ENCODE measurements around the gene SLC27A2. TPM values are rescaled to one million over a fixed set of nuclear protein-coding genes. Genes with fewer than 3 reads are reported as not detected.
"Not testable (repeated sequence)": the region's sequence is repeated elsewhere in the genome, so short reads cannot be mapped to it uniquely, and the experiment has no call there.

Gene SLC27A2
- total and polyA plus RNA-seq, 2 donors (not counting 1 experiment from before 2014, with no cell fraction given): 0.49 to 0.66 TPM

DNA sequence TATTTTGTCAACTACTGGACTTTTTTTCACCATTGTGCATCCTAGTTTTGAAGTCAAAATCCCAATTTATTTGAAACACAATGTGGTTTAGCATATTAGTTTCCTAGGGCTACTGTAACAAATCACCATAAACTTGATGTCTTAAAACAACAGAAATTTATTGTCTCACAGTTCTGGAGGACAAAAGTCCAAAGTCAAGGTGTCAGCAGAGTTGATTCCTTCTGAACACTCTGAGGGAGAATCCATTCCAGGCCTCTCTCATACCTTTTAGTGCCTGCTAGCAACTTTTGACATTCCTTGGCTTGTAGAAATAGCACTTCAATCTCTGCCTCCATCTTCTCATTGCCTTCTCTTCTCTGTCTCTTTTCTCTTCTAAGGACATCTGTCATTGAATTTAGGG is 14.9 kb upstream of the SLC27A2 start:
- H3K9me3 ChIP-seq (ENCODE audit: control insufficient read depth, insufficient read depth, low read depth, low read length): no peaks in the 10 kb centered on the region
- no peak overlapping the region for H3K4me2 ChIP-seq (ENCODE audit: extremely low read depth, insufficient read depth, low read length)
- no peaks in the 10 kb centered on the region for H3K27me3 ChIP-seq (ENCODE audit: control insufficient read depth, insufficient read depth, low read length)

DNA sequence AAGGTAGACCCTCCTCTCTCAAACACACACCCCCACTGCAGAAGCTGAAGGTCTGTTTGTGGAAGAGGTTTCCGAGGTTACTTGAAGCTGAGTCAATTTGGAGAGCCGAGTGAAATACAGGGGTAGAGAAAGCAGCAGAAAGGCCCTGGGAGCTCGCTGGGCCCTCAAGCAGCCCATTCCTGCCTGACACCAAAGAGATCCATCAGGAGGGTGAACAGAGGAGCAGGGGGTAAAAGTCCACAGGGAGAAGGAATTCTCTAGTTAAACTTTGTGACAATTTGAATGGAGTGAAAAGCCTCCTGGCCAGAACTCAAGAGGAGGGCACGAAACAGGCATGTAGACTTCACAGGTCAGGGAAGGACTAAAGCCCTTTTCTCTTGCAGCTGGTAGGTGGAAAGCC is 13.6 kb upstream of the SLC27A2 start:
- H3K79me2 ChIP-seq (ENCODE audit: control insufficient read depth, insufficient read depth, low read length): no peaks in the 10 kb centered on the region
- H3K27me3 ChIP-seq (ENCODE audit: control insufficient read depth, insufficient read depth, low read length): no peaks in the 10 kb centered on the region
- TF ChIP-seq, protein P1, sequence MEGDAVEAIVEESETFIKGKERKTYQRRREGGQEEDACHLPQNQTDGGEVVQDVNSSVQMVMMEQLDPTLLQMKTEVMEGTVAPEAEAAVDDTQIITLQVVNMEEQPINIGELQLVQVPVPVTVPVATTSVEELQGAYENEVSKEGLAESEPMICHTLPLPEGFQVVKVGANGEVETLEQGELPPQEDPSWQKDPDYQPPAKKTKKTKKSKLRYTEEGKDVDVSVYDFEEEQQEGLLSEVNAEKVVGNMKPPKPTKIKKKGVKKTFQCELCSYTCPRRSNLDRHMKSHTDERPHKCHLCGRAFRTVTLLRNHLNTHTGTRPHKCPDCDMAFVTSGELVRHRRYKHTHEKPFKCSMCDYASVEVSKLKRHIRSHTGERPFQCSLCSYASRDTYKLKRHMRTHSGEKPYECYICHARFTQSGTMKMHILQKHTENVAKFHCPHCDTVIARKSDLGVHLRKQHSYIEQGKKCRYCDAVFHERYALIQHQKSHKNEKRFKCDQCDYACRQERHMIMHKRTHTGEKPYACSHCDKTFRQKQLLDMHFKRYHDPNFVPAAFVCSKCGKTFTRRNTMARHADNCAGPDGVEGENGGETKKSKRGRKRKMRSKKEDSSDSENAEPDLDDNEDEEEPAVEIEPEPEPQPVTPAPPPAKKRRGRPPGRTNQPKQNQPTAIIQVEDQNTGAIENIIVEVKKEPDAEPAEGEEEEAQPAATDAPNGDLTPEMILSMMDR (conservative IDR thresholded peaks at IDR 0.05 in 1 of 2, IDR thresholded peaks at IDR 0.05 in 1 of 2; ENCODE audit: low read depth in 1 of 2, low read length in 2 of 2): no peak
- no peak for TF ChIP-seq EZH2 (IDR thresholded peaks at IDR 0.05; ENCODE audit: low read length, missing control alignments)
- no peaks in the 10 kb centered on the region for H3K9me3 ChIP-seq (ENCODE audit: control insufficient read depth, insufficient read depth, low read depth, low read length)
- no peak overlapping the region for H3K9ac ChIP-seq (ENCODE audit: insufficient read depth, low read length)
- H3K4me3 ChIP-seq (replicated peaks in 1 of 4; ENCODE audit: control extremely low read depth in 1 of 4, insufficient read depth in 1 of 4, low read depth in 3 of 4, low read length in 4 of 4): no peak overlapping the region
- H4K20me1 ChIP-seq (ENCODE audit: control insufficient read depth, extremely low read depth, insufficient read depth, low read length): no peaks in the 10 kb centered on the region
- no peak overlapping the region for H3K27ac ChIP-seq (ENCODE audit: insufficient read depth, low read length)
- H3K4me2 ChIP-seq (ENCODE audit: extremely low read depth, insufficient read depth, low read length): no peak overlapping the region
- DNase-seq (ENCODE audit: low read depth in 2 of 2): no peak
- H2AFZ ChIP-seq (ENCODE audit: low read length): no peak overlapping the region
- H3K36me3 ChIP-seq (ENCODE audit: control insufficient read depth, insufficient read depth, low read length): no peaks in the 10 kb centered on the region
- peaks cover 13% of the 10 kb centered on the region for H3K4me1 ChIP-seq (ENCODE audit: control insufficient read depth, extremely low read depth, insufficient read depth, low read length)

More for the DNA sequence above, 14.9 kb upstream of the SLC27A2 start:
- no peak overlapping the region for H2AFZ ChIP-seq (ENCODE audit: low read length)
- H3K4me1 ChIP-seq (ENCODE audit: control insufficient read depth, extremely low read depth, insufficient read depth, low read length): peaks cover 13% of the 10 kb centered on the region
- no peaks in the 10 kb centered on the region for H3K36me3 ChIP-seq (ENCODE audit: control insufficient read depth, insufficient read depth, low read length)
- H4K20me1 ChIP-seq (ENCODE audit: control insufficient read depth, extremely low read depth, insufficient read depth, low read length): no peaks in the 10 kb centered on the region
- H3K27ac ChIP-seq (ENCODE audit: insufficient read depth, low read length): no peak overlapping the region
- no peak overlapping the region for H3K9ac ChIP-seq (ENCODE audit: insufficient read depth, low read length)
- H3K4me3 ChIP-seq (replicated peaks in 1 of 4; ENCODE audit: control extremely low read depth in 1 of 4, insufficient read depth in 1 of 4, low read depth in 3 of 4, low read length in 4 of 4): no peak overlapping the region
- H3K79me2 ChIP-seq (ENCODE audit: control insufficient read depth, insufficient read depth, low read length): no peaks in the 10 kb centered on the region
- TF ChIP-seq EZH2 (IDR thresholded peaks at IDR 0.05; ENCODE audit: low read length, missing control alignments): no peak
- TF ChIP-seq, protein P1 (conservative IDR thresholded peaks at IDR 0.05 in 1 of 2, IDR thresholded peaks at IDR 0.05 in 1 of 2; ENCODE audit: low read depth in 1 of 2, low read length in 2 of 2): no peak
- no peak for DNase-seq (ENCODE audit: low read depth in 2 of 2)

DNA sequence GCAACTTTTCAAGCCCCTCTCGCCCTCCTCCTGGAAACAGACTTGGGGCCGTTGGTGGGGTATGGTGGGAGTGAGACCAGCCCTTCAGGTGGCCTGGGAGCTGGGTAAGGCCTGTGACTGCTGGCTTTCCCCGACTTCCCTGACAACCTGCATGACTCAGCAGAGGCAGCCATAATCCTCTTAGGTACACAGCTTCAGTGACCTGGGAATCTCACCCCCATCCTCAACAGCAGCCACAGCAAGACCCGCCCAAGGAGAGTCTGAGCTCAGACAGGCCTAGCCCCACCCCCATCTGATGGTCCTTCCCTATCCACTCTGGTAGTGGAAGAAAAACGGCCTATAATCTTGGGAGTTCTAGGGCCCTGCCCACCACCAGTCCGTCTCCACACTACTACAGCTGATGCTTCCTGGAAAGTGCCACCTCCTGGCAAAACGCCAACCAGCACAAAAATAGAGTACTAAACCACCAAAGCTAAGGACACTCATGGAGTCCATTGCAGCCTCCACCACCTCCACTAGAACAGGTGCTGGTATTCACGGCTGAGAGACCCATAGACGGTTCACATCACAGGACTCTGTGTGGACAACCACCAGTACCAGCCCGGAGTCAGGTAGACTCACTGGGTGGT is 13.1 kb upstream of the SLC27A2 start:
- Histone ChIP-seq H3K27me3 (ENCODE audit: control insufficient read depth, insufficient read depth, low read length) (no peaks in the 10 kb centered on the region), H3K4me2 (ENCODE audit: extremely low read depth, insufficient read depth, low read length) (no peak overlapping the region), H3K36me3 (ENCODE audit: control insufficient read depth, insufficient read depth, low read length) (no peaks in the 10 kb centered on the region), H3K9ac (ENCODE audit: insufficient read depth, low read length) (no peak overlapping the region), H2AFZ (ENCODE audit: low read length) (no peak overlapping the region), H4K20me1 (ENCODE audit: control insufficient read depth, extremely low read depth, insufficient read depth, low read length) (no peaks in the 10 kb centered on the region), H3K79me2 (ENCODE audit: control insufficient read depth, insufficient read depth, low read length) (no peaks in the 10 kb centered on the region), H3K9me3 (ENCODE audit: control insufficient read depth, insufficient read depth, low read depth, low read length) (no peaks in the 10 kb centered on the region), H3K4me3 (replicated peaks in 1 of 4; ENCODE audit: control extremely low read depth in 1 of 4, insufficient read depth in 1 of 4, low read depth in 3 of 4, low read length in 4 of 4) (no peak overlapping the region), H3K27ac (ENCODE audit: insufficient read depth, low read length) (no peak overlapping the region), H3K4me1 (ENCODE audit: control insufficient read depth, extremely low read depth, insufficient read depth, low read length) (peaks cover 13% of the 10 kb centered on the region)
- no peak for DNase-seq (ENCODE audit: low read depth in 2 of 2)
- TF ChIP-seq, protein P1 (conservative IDR thresholded peaks at IDR 0.05 in 1 of 2, IDR thresholded peaks at IDR 0.05 in 1 of 2; ENCODE audit: low read depth in 1 of 2, low read length in 2 of 2): no peak
- no peak for TF ChIP-seq EZH2 (IDR thresholded peaks at IDR 0.05; ENCODE audit: low read length, missing control alignments)

DNA sequence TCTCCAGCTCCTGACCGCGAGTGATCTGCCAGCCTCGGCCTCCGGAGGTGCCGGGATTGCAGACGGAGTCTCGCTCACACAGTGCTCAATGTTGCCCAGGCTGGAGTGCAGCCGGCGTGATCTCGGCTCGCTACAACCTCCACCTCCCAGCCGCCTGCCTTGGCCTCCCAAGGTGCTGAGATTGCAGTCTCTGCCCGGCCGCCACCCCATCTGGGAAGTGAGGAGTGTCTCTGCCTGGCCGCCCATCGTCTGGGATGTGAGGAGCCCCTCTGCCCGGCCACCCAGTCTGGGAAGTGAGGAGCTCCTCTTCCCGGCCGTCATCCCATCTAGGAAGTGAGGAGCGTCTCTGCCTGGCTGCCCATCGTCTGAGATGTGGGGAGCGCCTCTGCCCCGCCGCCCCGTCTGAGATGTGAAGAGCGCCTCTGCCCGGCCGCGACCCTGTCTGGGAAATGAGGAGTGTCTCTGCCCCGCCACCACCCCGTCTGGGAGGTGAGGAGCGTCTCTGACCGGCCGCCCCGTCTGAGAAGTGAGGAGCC is 9.6 kb upstream of the SLC27A2 start:
- not testable (repeated sequence) for H3K9ac ChIP-seq (ENCODE audit: insufficient read depth, low read length); H3K27me3 ChIP-seq (ENCODE audit: control insufficient read depth, insufficient read depth, low read length); H3K4me1 ChIP-seq (ENCODE audit: control insufficient read depth, extremely low read depth, insufficient read depth, low read length); H3K4me2 ChIP-seq (ENCODE audit: extremely low read depth, insufficient read depth, low read length); H2AFZ ChIP-seq (ENCODE audit: low read length); H3K27ac ChIP-seq (ENCODE audit: insufficient read depth, low read length); H3K79me2 ChIP-seq (ENCODE audit: control insufficient read depth, insufficient read depth, low read length); H4K20me1 ChIP-seq (ENCODE audit: control insufficient read depth, extremely low read depth, insufficient read depth, low read length); H3K36me3 ChIP-seq (ENCODE audit: control insufficient read depth, insufficient read depth, low read length); H3K4me3 ChIP-seq (replicated peaks in 1 of 4; ENCODE audit: control extremely low read depth in 1 of 4, insufficient read depth in 1 of 4, low read depth in 3 of 4, low read length in 4 of 4); DNase-seq (ENCODE audit: low read depth in 2 of 2); H3K9me3 ChIP-seq (ENCODE audit: control insufficient read depth, insufficient read depth, low read depth, low read length)
